ENCODE measurements around the gene LDAF1.

The LDAF1 gene

DNA sequence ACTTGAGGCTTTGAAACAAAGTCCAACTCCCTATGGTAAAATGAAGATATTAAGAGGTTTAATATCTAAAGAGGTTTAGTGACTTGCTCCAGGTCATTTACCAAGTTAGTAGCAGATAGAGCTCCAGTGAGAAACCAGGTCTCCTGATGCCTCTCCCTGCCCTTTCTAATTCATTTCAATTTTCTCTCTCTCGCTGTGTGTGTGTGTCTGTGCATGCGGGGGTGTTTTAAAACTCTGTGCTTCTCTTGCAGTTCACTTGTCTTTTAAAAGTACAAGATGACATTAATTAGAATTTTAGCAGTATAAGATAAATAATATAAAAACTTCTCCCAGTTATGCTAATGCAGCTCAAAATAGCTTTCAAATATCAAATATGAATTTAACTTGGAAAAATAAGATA is 61.1 kb downstream of the LDAF1 start:
- TF ChIP-seq, protein P1, sequence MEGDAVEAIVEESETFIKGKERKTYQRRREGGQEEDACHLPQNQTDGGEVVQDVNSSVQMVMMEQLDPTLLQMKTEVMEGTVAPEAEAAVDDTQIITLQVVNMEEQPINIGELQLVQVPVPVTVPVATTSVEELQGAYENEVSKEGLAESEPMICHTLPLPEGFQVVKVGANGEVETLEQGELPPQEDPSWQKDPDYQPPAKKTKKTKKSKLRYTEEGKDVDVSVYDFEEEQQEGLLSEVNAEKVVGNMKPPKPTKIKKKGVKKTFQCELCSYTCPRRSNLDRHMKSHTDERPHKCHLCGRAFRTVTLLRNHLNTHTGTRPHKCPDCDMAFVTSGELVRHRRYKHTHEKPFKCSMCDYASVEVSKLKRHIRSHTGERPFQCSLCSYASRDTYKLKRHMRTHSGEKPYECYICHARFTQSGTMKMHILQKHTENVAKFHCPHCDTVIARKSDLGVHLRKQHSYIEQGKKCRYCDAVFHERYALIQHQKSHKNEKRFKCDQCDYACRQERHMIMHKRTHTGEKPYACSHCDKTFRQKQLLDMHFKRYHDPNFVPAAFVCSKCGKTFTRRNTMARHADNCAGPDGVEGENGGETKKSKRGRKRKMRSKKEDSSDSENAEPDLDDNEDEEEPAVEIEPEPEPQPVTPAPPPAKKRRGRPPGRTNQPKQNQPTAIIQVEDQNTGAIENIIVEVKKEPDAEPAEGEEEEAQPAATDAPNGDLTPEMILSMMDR (IDR thresholded peaks at IDR 0.05; ENCODE audit: control extremely low read depth, extremely low read depth, low read depth, missing control alignments): no peak
- POLR2A ChIA-PET: no interaction called here

DNA sequence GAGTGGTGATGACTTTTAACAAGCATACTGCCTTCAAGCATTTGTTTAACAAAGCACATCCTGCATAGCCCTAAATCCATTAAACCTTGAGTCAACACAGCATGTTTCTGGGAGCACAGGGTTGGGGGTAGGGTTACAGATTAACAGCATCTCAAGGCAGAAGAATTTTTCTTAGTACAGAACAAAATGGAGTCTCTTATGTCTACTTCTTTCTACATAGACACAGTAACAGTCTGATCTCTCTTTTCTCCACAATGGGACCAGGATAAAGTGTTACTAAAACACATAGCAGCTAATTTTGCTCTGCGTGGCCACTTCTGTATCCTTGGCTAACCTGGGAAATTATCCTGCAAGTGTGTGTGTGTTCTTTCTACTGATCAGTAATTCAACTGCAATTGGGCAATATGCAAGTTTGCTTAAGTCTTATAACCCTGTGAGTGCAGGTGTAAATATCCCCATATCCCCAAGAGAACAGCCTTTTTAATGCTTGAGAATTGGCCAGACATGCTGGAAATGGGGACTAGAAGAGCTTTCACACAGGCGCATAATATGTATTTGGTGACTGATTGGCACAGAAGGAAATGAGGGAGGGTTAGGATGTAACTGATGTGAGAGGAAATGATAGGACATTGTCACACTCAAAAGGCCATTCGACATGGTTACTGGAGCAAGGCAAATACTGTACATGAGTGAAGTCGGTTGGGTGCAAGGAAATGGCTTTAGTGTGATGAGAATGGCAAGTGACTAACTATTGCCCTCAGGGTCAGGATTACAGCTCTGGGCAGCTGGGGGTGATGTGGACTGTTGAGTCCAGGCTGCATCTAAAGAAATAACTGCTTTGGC is 64.2 kb downstream of the LDAF1 start:
- no peak for DNase-seq (ENCODE audit: extremely low spot score)
- ChIA-PET CTCF (no interaction called here), POLR2A (no interaction called here)
- TF ChIP-seq, protein P1 (IDR thresholded peaks at IDR 0.05; ENCODE audit: control extremely low read depth, extremely low read depth, low read depth, missing control alignments): no peak

More for the DNA sequence above, 61.1 kb downstream of the LDAF1 start:
- no peak for DNase-seq (ENCODE audit: extremely low spot score)
- CTCF ChIA-PET: no interaction called here

DNA sequence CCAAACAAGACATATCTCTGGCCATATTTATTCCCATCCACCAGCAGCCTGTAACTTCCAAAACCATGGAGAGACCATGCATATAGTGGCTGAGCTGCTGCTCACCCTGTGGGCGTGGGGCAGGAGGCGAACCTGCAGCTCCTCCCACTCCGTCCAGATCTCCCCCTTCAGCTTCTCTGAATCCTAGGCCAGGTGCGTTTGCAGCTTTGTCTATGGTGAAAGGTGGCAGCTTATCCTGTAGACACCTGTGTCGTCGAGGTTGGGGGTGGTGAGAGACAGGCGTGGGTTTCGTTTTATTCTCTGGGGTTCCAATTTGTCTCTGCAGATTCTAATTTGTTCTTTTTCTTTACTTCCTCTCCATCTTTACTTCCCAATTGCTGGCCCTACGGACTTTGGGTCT is 65.3 kb downstream of the LDAF1 start:
- CTCF ChIA-PET: no interaction called here
- TF ChIP-seq, protein P1 (IDR thresholded peaks at IDR 0.05; ENCODE audit: control extremely low read depth, extremely low read depth, low read depth, missing control alignments): no peak
- POLR2A ChIA-PET: no interaction called here
- no peak for DNase-seq (ENCODE audit: extremely low spot score)

DNA sequence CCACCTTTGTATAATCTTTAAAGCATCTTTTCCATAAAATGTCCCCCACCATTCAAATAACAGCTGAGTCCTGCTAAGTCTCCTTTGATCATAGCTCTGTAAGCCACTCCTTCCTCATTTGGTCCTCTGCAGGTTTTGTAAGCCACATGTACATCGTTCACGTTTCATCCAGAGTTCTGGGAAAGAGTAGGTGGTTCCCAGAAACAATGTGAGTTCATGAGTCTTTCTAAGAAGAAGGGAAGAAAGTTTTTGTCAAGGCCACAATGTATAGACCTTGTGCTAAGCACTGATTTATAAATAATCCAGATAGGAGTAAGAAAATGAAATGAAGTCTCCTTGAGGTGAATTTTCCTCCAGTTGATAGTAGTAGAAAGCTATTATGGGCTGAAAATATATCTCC is 66.3 kb downstream of the LDAF1 start:
- POLR2A ChIA-PET: no interaction called here
- TF ChIP-seq, protein P1 (IDR thresholded peaks at IDR 0.05; ENCODE audit: control extremely low read depth, extremely low read depth, low read depth, missing control alignments): no peak
- CTCF ChIA-PET: no interaction called here
- DNase-seq (ENCODE audit: extremely low spot score): no peak

DNA sequence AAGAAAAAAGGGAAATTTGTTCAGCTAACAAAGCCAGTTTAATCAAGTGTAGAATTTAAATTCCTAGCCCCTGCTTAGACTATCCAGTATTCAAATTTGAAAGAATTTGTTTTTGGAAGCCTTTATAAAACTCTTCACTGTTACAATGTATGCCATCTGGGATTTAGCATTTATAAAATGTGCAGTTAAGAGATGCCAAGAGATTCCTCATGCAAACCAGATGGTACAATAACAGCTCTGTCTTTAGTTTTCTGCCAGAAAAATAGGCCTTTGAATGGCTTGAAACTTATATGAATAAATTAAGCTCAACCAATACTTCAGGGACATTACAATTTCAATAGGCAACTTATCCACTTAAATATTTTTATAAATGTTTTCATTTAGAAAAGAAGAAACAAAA is 68.3 kb downstream of the LDAF1 start:
- no peak for DNase-seq (ENCODE audit: extremely low spot score)
- ChIA-PET CTCF (interaction anchor here (1.3 kb wide), 1 partner anchor 18 kb away, joined by 3 read pairs; no protein-coding TSS in a partner anchor), POLR2A (no interaction called here)
- TF ChIP-seq, protein P1 (IDR thresholded peaks at IDR 0.05; ENCODE audit: control extremely low read depth, extremely low read depth, low read depth, missing control alignments): no peak

DNA sequence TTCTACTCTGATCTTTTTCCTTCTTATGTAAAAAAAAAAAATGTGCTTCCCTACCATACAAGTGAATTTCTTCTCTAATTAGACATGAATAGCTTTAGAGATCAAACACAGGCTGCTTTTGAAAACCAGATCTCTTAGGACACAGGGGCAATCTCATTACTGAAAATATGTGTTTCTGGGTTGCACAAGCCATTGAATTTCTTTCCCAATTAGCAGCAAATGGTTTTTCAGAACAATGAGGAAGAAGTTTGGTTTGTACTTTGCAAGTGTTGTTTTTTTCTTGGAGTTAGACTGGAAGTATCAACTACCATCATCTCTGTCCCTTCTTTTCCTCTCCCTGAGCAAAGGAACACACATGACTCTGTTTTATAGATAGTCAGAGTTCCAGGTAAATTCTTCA is 69.4 kb downstream of the LDAF1 start:
- TF ChIP-seq, protein P1 (IDR thresholded peaks at IDR 0.05; ENCODE audit: control extremely low read depth, extremely low read depth, low read depth, missing control alignments): no peak
- ChIA-PET POLR2A (no interaction called here), CTCF (no interaction called here)
- DNase-seq (ENCODE audit: extremely low spot score): no peak

Measured in GM10248 (cell line).